GM23338 (cell line): ENCODE data around the gene POLD2. TPM values are rescaled to one million over a fixed set of nuclear protein-coding genes. Genes with fewer than 3 reads are reported as not detected.

ENCODE experiments used
- ATAC-seq: fragments of 200-7000 bp; cut with Tn5 transposase; 3 replicates; pipeline ENCODE4 v1.9.1; 2020
- DNase-seq: peaks from one replicate; pipeline ENCODE4 v3.0.0-alpha.2; 2015; ENCODE audit warnings: low spot score
- H2AFZ ChIP-seq: fragments of 200-600 bp; sonication (generic); 2 replicates; pipeline ENCODE4 v1.8.0; 2016; ENCODE audit warnings: antibody characterized with exemption, mild to moderate bottlenecking, moderate library complexity
- H3F3A ChIP-seq: fragments of 200-600 bp; sonication (generic); replicated peaks from 2 replicates; pipeline ENCODE4 v1.8.0; 2017; ENCODE audit warnings: antibody characterized with exemption, mixed run types, low read depth
- H3K27ac ChIP-seq: fragments of 200-600 bp; sonication (generic); 2 replicates; pipeline ENCODE4 v1.6.1; 2016; ENCODE audit warnings: low read depth
- H3K27me3 ChIP-seq: fragments of 200-600 bp; sonication (generic); 2 replicates; pipeline ENCODE4 v1.8.0; 2016; ENCODE audit warnings: mild to moderate bottlenecking, mixed run types, moderate library complexity; ENCODE audit not compliant: insufficient read depth
- H3K36me3 ChIP-seq: fragments of 200-600 bp; sonication (generic); 2 replicates; pipeline ENCODE4 v1.8.0; 2016; ENCODE audit warnings: mild to moderate bottlenecking; ENCODE audit not compliant: insufficient read depth
- H3K4me1 ChIP-seq: fragments of 200-600 bp; sonication (generic); 2 replicates; pipeline ENCODE4 v1.8.0; 2016; ENCODE audit warnings: mild to moderate bottlenecking, moderate library complexity; ENCODE audit not compliant: insufficient read depth
- H3K4me2 ChIP-seq: fragments of 200-600 bp; sonication (generic); 2 replicates; pipeline ENCODE4 v1.7.1; 2017; ENCODE audit warnings: mixed run types
- H3K4me3 ChIP-seq: fragments of 200-600 bp; sonication (generic); 2 replicates; pipeline ENCODE4 v1.6.1; 2016; ENCODE audit warnings: mixed run types
- H3K79me2 ChIP-seq: fragments of 200-600 bp; sonication (generic); replicated peaks from 2 replicates; pipeline ENCODE4 v1.8.0; 2017; ENCODE audit warnings: mild to moderate bottlenecking; ENCODE audit not compliant: insufficient read depth
- H3K9me2 ChIP-seq: fragments of 200-600 bp; sonication (generic); 2 replicates; pipeline ENCODE4 v1.8.0; 2017; ENCODE audit not compliant: insufficient read depth
- H4K20me1 ChIP-seq: fragments of 200-600 bp; sonication (generic); replicated peaks from 2 replicates; pipeline ENCODE4 v1.8.0; 2017; ENCODE audit warnings: mild to moderate bottlenecking; ENCODE audit not compliant: insufficient read depth
- H3K27ac Mint-ChIP-seq: 2 replicates; pipeline ENCODE4 v1.8.0; 2020; ENCODE audit warnings: inconsistent platforms, mild to moderate bottlenecking, moderate library complexity, mixed read lengths
- H3K27me3 Mint-ChIP-seq: 3 replicates; pipeline ENCODE4 v1.8.0; 2022; ENCODE audit warnings: low read depth, mild to moderate bottlenecking, moderate library complexity, mixed read lengths, inconsistent platforms; ENCODE audit not compliant: insufficient read depth, poor library complexity
- H3K36me3 Mint-ChIP-seq: 3 replicates; pipeline ENCODE4 v1.8.0; 2021; ENCODE audit warnings: low read depth, mild to moderate bottlenecking, inconsistent platforms, moderate library complexity, mixed read lengths
- H3K4me1 Mint-ChIP-seq: 3 replicates; pipeline ENCODE4 v1.8.0; 2020; ENCODE audit warnings: mild to moderate bottlenecking, inconsistent platforms, mixed read lengths
- H3K4me3 Mint-ChIP-seq: 3 replicates; pipeline ENCODE4 v1.8.0; 2021; ENCODE audit warnings: moderate library complexity, mild to moderate bottlenecking, inconsistent platforms, mixed read lengths
- H3K9me3 Mint-ChIP-seq: 3 replicates; pipeline ENCODE4 v1.8.0; 2020; ENCODE audit warnings: moderate library complexity, mild to moderate bottlenecking, inconsistent platforms, mixed read lengths
- CREB1 ChIP-seq: fragments of 250-450 bp; sonication (Bioruptor Pico); IDR thresholded peaks from 2 replicates; pipeline ENCODE4 v1.5.0; 2020; ENCODE audit warnings: low read depth, mild to moderate bottlenecking, moderate library complexity
- EZH2phosphoT487 ChIP-seq: fragments of 200-600 bp; sonication (generic); IDR thresholded peaks from one replicate; pipeline ENCODE4 v1.8.1; 2018; ENCODE audit warnings: antibody characterized with exemption; ENCODE audit not compliant: unreplicated experiment
- POLR2AphosphoS5 ChIP-seq: IDR thresholded peaks from 2 replicates; pipeline ENCODE4 v1.6.1; 2016; ENCODE audit warnings: antibody characterized with exemption, low read depth
- polyA plus RNA-seq: library from polyadenylated mRNA; unstranded; fragments of >200 nt; fragmentation: Nextera tagmentation; extraction: Ambion mirVana; gene quantifications from 2 replicates; pipeline ENCODE4 v1.2.1, GENCODE V29; 2016
- total RNA-seq: library from RNA; depleted of rRNA; stranded (reverse); fragments of >200 nt; shearing (Covaris generic); gene quantifications from 2 replicates; pipeline ENCODE4 v1.2.3, GENCODE V29; 2014
- TF ChIP-seq, protein P1 (sequence below): fragments of 250-450 bp; sonication (Bioruptor Pico); IDR thresholded peaks from 2 replicates; pipeline ENCODE4 v1.5.0; 2020; ENCODE audit warnings: mild to moderate bottlenecking, moderate library complexity

POLD2 gene
- total and polyA plus RNA-seq, 2 experiments from 2014 or later, result 101 to 127 TPM

DNA sequence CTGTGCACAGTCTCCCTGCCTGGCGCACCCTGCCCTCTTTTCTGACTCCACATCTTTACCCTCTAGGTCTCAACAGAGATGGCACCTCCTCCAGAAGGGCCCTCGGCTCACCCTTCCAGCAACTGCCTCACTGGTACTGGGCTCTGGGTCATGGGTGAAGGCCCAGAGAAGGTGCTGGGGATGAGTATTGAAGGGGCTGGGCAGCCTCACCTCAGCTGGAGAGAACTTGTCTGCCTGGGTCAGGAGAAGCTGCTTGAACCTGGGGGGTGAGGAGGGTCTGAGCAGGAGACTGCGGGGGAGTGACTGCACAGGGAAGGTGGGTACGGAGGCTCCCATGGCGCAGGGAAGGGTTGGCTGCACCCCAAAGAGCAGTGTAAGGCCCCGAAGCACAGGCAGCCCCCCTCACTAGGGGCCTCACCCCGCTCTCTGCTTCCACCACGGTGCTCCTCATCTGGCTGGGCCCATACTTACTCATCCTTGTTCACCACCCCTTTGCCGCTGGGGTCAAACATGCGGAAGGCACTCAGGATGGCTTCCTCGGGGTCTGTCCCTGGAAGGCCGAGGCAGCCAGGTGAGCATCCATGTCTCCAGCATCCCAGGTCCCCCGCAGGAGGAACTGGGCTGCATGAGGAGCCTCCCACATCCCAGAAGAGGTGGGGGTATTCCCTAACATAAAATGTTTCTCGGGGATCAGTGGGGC lies 16.1 kb upstream of the POLD2 start:
- H3K4me3 Mint-ChIP-seq, result no peak overlapping the region
- no peak overlapping the region for H3K27ac Mint-ChIP-seq

More for the DNA sequence above, 16.1 kb upstream of the POLD2 start:
- no peak overlapping the region for H2AFZ ChIP-seq
- no peaks in the 10 kb centered on the region for H3K36me3 Mint-ChIP-seq
- H3K4me2 ChIP-seq, result no peak overlapping the region
- DNase-seq, result no peak
- no peaks in the 10 kb centered on the region for H4K20me1 ChIP-seq
- ATAC-seq, result no peak
- H3K4me1 Mint-ChIP-seq, result no peaks in the 10 kb centered on the region
- H3K27me3 Mint-ChIP-seq, result peaks cover 22% of the 10 kb centered on the region
- H3K79me2 ChIP-seq, result no peaks in the 10 kb centered on the region
- peaks cover 10% of the 10 kb centered on the region for H3K27me3 ChIP-seq
- no peak for TF ChIP-seq POLR2AphosphoS5
- no peak for TF ChIP-seq EZH2phosphoT487
- TF ChIP-seq CREB1 (CRISPR knock-in tag), result no peak
- TF ChIP-seq, protein P1, sequence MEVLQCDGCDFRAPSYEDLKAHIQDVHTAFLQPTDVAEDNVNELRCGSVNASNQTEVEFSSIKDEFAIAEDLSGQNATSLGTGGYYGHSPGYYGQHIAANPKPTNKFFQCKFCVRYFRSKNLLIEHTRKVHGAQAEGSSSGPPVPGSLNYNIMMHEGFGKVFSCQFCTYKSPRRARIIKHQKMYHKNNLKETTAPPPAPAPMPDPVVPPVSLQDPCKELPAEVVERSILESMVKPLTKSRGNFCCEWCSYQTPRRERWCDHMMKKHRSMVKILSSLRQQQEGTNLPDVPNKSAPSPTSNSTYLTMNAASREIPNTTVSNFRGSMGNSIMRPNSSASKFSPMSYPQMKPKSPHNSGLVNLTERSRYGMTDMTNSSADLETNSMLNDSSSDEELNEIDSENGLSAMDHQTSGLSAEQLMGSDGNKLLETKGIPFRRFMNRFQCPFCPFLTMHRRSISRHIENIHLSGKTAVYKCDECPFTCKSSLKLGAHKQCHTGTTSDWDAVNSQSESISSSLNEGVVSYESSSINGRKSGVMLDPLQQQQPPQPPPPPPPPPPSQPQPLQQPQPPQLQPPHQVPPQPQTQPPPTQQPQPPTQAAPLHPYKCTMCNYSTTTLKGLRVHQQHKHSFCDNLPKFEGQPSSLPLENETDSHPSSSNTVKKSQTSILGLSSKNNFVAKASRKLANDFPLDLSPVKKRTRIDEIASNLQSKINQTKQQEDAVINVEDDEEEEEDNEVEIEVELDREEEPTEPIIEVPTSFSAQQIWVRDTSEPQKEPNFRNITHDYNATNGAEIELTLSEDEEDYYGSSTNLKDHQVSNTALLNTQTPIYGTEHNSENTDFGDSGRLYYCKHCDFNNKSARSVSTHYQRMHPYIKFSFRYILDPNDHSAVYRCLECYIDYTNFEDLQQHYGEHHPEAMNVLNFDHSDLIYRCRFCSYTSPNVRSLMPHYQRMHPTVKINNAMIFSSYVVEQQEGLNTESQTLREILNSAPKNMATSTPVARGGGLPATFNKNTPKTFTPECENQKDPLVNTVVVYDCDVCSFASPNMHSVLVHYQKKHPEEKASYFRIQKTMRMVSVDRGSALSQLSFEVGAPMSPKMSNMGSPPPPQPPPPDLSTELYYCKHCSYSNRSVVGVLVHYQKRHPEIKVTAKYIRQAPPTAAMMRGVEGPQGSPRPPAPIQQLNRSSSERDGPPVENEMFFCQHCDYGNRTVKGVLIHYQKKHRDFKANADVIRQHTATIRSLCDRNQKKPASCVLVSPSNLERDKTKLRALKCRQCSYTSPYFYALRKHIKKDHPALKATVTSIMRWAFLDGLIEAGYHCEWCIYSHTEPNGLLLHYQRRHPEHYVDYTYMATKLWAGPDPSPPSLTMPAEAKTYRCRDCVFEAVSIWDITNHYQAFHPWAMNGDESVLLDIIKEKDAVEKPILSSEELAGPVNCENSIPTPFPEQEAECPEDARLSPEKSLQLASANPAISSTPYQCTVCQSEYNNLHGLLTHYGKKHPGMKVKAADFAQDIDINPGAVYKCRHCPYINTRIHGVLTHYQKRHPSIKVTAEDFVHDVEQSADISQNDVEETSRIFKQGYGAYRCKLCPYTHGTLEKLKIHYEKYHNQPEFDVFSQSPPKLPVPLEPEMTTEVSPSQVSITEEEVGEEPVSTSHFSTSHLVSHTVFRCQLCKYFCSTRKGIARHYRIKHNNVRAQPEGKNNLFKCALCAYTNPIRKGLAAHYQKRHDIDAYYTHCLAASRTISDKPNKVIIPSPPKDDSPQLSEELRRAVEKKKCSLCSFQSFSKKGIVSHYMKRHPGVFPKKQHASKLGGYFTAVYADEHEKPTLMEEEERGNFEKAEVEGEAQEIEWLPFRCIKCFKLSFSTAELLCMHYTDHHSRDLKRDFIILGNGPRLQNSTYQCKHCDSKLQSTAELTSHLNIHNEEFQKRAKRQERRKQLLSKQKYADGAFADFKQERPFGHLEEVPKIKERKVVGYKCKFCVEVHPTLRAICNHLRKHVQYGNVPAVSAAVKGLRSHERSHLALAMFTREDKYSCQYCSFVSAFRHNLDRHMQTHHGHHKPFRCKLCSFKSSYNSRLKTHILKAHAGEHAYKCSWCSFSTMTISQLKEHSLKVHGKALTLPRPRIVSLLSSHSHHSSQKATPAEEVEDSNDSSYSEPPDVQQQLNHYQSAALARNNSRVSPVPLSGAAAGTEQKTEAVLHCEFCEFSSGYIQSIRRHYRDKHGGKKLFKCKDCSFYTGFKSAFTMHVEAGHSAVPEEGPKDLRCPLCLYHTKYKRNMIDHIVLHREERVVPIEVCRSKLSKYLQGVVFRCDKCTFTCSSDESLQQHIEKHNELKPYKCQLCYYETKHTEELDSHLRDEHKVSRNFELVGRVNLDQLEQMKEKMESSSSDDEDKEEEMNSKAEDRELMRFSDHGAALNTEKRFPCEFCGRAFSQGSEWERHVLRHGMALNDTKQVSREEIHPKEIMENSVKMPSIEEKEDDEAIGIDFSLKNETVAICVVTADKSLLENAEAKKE (CRISPR knock-in tag), result no peak
- no peaks in the 10 kb centered on the region for H3K4me1 ChIP-seq
- H3K27ac ChIP-seq, result no peak overlapping the region
- H3K4me3 ChIP-seq, result no peak overlapping the region
- H3K36me3 ChIP-seq, result no peaks in the 10 kb centered on the region
- H3K9me3 Mint-ChIP-seq, result no peaks in the 10 kb centered on the region
- H3F3A ChIP-seq, result no peaks in the 10 kb centered on the region
- H3K9me2 ChIP-seq, result no peaks in the 10 kb centered on the region
